Ishikawa (cell line): ENCODE measurements around the gene S100A2.

ENCODE experiments used
- CEBPB ChIP-seq: IDR thresholded peaks from 2 replicates; pipeline ENCODE4 v1.6.1; 2012
- CREB1 ChIP-seq: IDR thresholded peaks from 2 replicates; pipeline ENCODE4 v1.6.1; 2012; ENCODE audit warnings: low read depth
- EP300 ChIP-seq: IDR thresholded peaks from 2 replicates; pipeline ENCODE4 v1.6.1; 2012; ENCODE audit warnings: borderline replicate concordance
- FOXM1 ChIP-seq: IDR thresholded peaks from 2 replicates; pipeline ENCODE4 v1.6.1; 2012; ENCODE audit warnings: low read depth, borderline replicate concordance
- MAX ChIP-seq: IDR thresholded peaks from 2 replicates; pipeline ENCODE4 v1.6.1; 2012
- NFIC ChIP-seq: IDR thresholded peaks from 2 replicates; pipeline ENCODE4 v1.6.1; 2012
- RAD21 ChIP-seq: IDR thresholded peaks from 2 replicates; pipeline ENCODE4 v1.6.1; 2012; ENCODE audit warnings: low read depth
- REST ChIP-seq: IDR thresholded peaks from 2 replicates; pipeline ENCODE4 v1.6.1; 2012; ENCODE audit warnings: low read depth, mild to moderate bottlenecking
- TEAD4 ChIP-seq: IDR thresholded peaks from 2 replicates; pipeline ENCODE4 v1.6.1; 2012

- no peak for TF ChIP-seq CREB1
- TF ChIP-seq REST: no peak
- no peak for TF ChIP-seq EP300
- TF ChIP-seq MAX: no peak
- TF ChIP-seq TEAD4: no peak
- no peak for TF ChIP-seq RAD21
- TF ChIP-seq FOXM1: no peak
- TF ChIP-seq CEBPB: no peak
- no peak for TF ChIP-seq NFIC
Observed at GRCh38 chr1:153588482-153588881, 22.8 kb upstream of the S100A2 start.
